H1 (cell line): ENCODE data around the gene PELO. TPM values are rescaled to one million over a fixed set of nuclear protein-coding genes. Genes with fewer than 3 reads are reported as not detected.

Source experiments
- polyA plus RNA-seq, 7 experiments: library from polyadenylated mRNA; depleted of rRNA in 3 of 7; stranded (reverse) in 5 of 7; unstranded in 2 of 7; fragments of >200 nt in 5 of 7; fragments of 200-250 nt in 2 of 7; gene quantifications; 1 replicate in 5 of 7; 2 replicates in 1 of 7; 4 replicates in 1 of 7; pipeline versions ENCODE4 v1.2.1 to v1.2.3, GENCODE V29; 2011 to 2013; ENCODE audit warnings: missing spikeins in 2 of 7, mixed read lengths in 2 of 7
- total RNA-seq: library from RNA; stranded (reverse); fragmentation: NEBNext Ultra II Directional; extraction: Animal tissue kit (Norgen Biotek cat#: 25700); gene quantifications from 2 replicates; pipeline ENCODE4 v1.2.1, GENCODE V29; 2021
- TF ChIP-seq, protein P1 (sequence below): fragments of 300-600 bp; sonication (generic); IDR thresholded peaks from 2 replicates; pipeline ENCODE4 v1.7.1; 2012; ENCODE audit warnings: low read length, moderate library complexity, mild to moderate bottlenecking, inconsistent platforms; ENCODE audit not compliant: insufficient replicate concordance
- TF ChIP-seq, protein P2 (sequence below): IDR thresholded peaks from 2 replicates; pipeline ENCODE4 v1.6.1; 2012; ENCODE audit warnings: inconsistent platforms

The PELO gene
- total and polyA plus RNA-seq, 2 of the 8 experiments (the other 6 are each of a cell fraction or from before 2014, with no cell fraction given): 10.8 to 18.5 TPM

DNA sequence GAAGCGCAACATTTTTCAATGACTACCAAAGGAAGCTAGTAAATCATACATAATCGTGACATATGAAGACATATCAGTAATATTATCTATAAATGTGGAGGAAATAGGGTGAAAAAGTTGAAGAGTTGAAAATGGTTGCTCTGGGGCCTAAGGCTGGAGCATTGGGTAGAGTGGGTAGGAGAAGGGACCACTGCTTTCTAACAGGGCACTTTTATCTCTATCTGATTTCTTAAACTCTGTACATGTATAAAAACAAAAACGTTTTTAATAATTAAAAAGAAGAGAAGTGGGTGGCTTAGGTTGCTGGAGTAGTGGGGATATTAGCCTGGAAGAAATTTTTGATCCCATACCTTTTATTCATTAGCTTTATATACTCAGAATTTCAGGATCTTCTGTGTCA, 44.2 kb upstream of the PELO start (continued):
- TF ChIP-seq, protein P1, sequence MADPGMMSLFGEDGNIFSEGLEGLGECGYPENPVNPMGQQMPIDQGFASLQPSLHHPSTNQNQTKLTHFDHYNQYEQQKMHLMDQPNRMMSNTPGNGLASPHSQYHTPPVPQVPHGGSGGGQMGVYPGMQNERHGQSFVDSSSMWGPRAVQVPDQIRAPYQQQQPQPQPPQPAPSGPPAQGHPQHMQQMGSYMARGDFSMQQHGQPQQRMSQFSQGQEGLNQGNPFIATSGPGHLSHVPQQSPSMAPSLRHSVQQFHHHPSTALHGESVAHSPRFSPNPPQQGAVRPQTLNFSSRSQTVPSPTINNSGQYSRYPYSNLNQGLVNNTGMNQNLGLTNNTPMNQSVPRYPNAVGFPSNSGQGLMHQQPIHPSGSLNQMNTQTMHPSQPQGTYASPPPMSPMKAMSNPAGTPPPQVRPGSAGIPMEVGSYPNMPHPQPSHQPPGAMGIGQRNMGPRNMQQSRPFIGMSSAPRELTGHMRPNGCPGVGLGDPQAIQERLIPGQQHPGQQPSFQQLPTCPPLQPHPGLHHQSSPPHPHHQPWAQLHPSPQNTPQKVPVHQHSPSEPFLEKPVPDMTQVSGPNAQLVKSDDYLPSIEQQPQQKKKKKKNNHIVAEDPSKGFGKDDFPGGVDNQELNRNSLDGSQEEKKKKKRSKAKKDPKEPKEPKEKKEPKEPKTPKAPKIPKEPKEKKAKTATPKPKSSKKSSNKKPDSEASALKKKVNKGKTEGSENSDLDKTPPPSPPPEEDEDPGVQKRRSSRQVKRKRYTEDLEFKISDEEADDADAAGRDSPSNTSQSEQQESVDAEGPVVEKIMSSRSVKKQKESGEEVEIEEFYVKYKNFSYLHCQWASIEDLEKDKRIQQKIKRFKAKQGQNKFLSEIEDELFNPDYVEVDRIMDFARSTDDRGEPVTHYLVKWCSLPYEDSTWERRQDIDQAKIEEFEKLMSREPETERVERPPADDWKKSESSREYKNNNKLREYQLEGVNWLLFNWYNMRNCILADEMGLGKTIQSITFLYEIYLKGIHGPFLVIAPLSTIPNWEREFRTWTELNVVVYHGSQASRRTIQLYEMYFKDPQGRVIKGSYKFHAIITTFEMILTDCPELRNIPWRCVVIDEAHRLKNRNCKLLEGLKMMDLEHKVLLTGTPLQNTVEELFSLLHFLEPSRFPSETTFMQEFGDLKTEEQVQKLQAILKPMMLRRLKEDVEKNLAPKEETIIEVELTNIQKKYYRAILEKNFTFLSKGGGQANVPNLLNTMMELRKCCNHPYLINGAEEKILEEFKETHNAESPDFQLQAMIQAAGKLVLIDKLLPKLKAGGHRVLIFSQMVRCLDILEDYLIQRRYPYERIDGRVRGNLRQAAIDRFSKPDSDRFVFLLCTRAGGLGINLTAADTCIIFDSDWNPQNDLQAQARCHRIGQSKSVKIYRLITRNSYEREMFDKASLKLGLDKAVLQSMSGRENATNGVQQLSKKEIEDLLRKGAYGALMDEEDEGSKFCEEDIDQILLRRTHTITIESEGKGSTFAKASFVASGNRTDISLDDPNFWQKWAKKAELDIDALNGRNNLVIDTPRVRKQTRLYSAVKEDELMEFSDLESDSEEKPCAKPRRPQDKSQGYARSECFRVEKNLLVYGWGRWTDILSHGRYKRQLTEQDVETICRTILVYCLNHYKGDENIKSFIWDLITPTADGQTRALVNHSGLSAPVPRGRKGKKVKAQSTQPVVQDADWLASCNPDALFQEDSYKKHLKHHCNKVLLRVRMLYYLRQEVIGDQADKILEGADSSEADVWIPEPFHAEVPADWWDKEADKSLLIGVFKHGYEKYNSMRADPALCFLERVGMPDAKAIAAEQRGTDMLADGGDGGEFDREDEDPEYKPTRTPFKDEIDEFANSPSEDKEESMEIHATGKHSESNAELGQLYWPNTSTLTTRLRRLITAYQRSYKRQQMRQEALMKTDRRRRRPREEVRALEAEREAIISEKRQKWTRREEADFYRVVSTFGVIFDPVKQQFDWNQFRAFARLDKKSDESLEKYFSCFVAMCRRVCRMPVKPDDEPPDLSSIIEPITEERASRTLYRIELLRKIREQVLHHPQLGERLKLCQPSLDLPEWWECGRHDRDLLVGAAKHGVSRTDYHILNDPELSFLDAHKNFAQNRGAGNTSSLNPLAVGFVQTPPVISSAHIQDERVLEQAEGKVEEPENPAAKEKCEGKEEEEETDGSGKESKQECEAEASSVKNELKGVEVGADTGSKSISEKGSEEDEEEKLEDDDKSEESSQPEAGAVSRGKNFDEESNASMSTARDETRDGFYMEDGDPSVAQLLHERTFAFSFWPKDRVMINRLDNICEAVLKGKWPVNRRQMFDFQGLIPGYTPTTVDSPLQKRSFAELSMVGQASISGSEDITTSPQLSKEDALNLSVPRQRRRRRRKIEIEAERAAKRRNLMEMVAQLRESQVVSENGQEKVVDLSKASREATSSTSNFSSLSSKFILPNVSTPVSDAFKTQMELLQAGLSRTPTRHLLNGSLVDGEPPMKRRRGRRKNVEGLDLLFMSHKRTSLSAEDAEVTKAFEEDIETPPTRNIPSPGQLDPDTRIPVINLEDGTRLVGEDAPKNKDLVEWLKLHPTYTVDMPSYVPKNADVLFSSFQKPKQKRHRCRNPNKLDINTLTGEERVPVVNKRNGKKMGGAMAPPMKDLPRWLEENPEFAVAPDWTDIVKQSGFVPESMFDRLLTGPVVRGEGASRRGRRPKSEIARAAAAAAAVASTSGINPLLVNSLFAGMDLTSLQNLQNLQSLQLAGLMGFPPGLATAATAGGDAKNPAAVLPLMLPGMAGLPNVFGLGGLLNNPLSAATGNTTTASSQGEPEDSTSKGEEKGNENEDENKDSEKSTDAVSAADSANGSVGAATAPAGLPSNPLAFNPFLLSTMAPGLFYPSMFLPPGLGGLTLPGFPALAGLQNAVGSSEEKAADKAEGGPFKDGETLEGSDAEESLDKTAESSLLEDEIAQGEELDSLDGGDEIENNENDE: no peak
- TF ChIP-seq, protein P2, sequence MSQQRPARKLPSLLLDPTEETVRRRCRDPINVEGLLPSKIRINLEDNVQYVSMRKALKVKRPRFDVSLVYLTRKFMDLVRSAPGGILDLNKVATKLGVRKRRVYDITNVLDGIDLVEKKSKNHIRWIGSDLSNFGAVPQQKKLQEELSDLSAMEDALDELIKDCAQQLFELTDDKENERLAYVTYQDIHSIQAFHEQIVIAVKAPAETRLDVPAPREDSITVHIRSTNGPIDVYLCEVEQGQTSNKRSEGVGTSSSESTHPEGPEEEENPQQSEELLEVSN: no peak
